HAP-1 (cell line): Measurements from ENCODE around the gene POLN.
A peak's percentile ranks its signal among the peaks of the same experiment; 100 is the strongest.

Experiments used
- DNase-seq, 2 experiments: peaks; one replicate each; pipeline ENCODE4 v3.0.0-alpha.2; 2016 to 2020; ENCODE audit warnings: low spot score in 2 of 2
- H3K27me3 ChIP-seq: fragments of 250-450 bp; sonication (Bioruptor Pico); 2 replicates; pipeline ENCODE4 v1.5.1; 2020; ENCODE audit warnings: low read depth, mild to moderate bottlenecking, moderate library complexity
- H3K36me3 ChIP-seq: fragments of 250-450 bp; sonication (Bioruptor Pico); replicated peaks from 2 replicates; pipeline ENCODE4 v1.5.1; 2020; ENCODE audit warnings: mild to moderate bottlenecking
- H3K4me1 ChIP-seq: fragments of 250-450 bp; sonication (Bioruptor Pico); 2 replicates; pipeline ENCODE4 v1.5.1; 2020; ENCODE audit warnings: mild to moderate bottlenecking
- H3K4me3 ChIP-seq: fragments of 250-450 bp; sonication (Bioruptor Pico); 2 replicates; pipeline ENCODE4 v1.5.1; 2020; ENCODE audit warnings: mild to moderate bottlenecking, moderate library complexity
- H3K9me3 ChIP-seq: fragments of 250-450 bp; sonication (Bioruptor Pico); 2 replicates; pipeline ENCODE4 v1.5.1; 2020; ENCODE audit warnings: mild to moderate bottlenecking, moderate library complexity
- in situ Hi-C: fragments of 300-500 bp; cut with MboI; formaldehyde crosslinking; loops from 3 replicates; pipeline ENCODE4 v1.14.3; 2020; ENCODE audit warnings: low sequenced_read_pairs, inconsistent platforms, mixed read lengths

The POLN gene

DNA sequence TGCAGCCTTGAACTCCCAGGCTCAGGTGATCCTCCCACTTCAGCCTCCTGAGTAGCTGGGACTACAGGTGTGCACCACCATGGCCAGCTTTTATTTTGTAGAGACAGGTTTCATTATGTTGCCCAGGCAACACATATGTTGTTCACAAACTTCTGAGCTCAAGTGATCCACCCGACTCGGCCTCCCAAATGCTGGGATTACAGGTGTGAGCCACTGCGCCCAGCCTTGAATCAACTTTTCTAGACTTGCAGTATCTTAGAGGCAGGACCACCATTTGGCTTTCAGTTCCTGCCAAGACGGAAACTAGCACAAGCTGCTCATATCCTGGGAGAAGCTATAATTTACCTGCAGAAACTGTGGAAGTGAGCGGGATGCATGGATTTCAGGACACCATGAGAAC is 162.9 kb downstream of the POLN start:
- Histone ChIP-seq H3K4me1 (no peaks in the 10 kb centered on the region), H3K4me3 (no peak overlapping the region), H3K9me3 (no peaks in the 10 kb centered on the region), H3K36me3 (no peaks in the 10 kb centered on the region), H3K27me3 (no peaks in the 10 kb centered on the region)
- in situ Hi-C loops, result no loop called here
- peak in 1 of 2 experiments; percentile 3 for DNase-seq

DNA sequence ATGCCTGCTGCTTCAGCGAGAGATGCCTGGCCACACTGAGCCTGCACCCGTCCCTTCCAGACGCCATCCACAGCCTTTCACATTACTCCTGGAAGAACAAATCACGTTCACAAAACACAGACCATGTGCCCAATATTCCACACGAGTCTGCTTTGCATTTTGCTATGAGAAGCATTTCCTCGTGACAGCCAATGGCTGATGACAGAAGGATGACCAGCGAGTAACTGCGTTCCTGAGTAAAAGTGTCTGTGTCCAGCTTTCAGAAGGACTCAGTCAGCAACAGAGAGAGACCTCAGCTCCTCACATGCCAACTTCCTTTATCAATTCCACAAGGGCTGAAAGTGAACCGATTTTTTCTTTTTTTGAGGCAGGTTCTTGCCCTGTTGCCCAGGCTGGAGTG is 163.3 kb downstream of the POLN start:
- in situ Hi-C loops, result no loop called here
- Histone ChIP-seq H3K36me3 (no peaks in the 10 kb centered on the region), H3K4me1 (no peaks in the 10 kb centered on the region)

DNA sequence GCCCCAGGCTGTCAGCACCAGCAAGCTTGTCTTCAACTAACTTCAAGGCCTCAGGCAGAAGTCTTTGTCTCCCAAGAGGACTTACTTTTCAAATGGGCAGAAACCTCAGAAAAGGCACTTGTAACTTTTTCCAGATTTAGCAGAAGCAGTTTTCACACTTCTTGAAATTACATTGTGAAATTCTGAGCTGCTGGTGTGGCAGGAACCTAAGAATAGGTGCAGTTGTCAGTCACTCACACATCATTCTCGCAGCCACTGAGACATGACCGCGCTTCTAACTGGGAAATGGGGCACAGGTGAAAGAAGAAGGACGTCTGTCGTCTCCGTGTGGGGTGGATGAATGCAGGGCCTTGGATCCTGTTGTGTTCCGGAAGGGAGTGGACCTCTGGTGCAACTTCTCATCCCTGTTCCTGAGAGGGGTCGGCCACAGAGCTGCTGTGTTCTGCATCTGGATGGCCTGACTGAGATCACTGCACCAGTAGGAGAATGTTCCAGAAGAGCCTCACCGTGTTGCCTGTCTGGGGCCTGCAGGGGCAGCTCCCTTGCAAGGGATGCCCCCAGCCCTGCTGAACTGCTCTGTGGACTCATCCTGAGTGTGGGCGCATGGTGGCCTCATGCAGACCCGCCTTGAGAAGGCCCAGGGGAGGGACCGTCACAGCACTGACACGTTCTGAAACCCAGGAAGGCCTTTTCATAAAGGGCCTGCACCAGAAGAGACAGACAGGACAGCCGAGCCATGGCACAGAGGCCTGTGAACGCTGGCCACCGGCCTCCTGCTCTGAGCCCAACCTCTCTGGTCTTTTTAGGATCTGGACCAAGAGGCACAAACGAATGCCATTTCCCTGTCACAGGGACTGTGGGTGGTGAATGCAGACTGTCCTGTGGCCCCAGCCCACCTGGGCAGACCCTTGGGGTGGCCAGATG is 164.1 kb downstream of the POLN start:
- H3K9me3 ChIP-seq, result no peaks in the 10 kb centered on the region
- no peaks in the 10 kb centered on the region for H3K36me3 ChIP-seq
- in situ Hi-C loops, result no loop called here
- no peaks in the 10 kb centered on the region for H3K27me3 ChIP-seq
- DNase-seq, result peak in 1 of 2 experiments; percentile 5
- H3K4me3 ChIP-seq, result no peak overlapping the region
- H3K4me1 ChIP-seq, result no peaks in the 10 kb centered on the region

More for the DNA sequence above, 163.3 kb downstream of the POLN start:
- Histone ChIP-seq H3K27me3 (no peaks in the 10 kb centered on the region), H3K4me3 (no peak overlapping the region), H3K9me3 (no peaks in the 10 kb centered on the region)
- DNase-seq, result no peak

DNA sequence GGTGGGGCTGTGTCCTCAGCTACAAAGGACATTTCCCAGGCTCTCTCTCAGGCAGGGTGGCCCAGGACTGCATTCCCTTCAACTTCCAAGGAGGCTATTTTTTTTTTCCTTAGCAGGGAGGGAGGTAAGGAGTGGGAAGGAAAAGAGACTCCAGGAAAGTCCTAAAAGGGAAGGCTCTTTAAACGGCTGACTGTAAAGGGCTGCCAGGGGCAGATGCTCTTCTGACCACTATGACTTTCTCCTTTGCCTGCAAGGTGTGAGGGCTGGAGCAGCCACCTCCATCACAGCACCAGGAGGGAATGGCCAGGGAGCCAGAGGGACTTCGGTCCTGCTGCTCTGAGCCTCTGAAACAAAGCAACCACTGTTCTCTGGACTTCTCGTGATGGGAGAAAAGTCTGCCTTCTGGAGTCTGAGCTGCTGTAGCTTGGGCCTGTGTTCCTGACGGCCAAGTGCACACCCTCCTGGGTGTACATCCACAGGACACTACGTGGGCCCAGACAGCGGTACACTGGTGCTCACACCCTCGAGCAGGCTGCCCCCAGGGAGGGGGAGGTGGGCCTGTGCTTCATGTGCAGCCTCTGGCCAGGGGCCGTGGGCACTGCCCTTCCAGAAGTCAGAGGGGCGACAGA is 164.9 kb downstream of the POLN start:
- in situ Hi-C loops, result no loop called here
- Histone ChIP-seq H3K27me3 (no peaks in the 10 kb centered on the region), H3K36me3 (no peaks in the 10 kb centered on the region), H3K4me3 (no peak overlapping the region), H3K9me3 (no peaks in the 10 kb centered on the region), H3K4me1 (peaks cover 5% of the 10 kb centered on the region)
- no peak for DNase-seq

DNA sequence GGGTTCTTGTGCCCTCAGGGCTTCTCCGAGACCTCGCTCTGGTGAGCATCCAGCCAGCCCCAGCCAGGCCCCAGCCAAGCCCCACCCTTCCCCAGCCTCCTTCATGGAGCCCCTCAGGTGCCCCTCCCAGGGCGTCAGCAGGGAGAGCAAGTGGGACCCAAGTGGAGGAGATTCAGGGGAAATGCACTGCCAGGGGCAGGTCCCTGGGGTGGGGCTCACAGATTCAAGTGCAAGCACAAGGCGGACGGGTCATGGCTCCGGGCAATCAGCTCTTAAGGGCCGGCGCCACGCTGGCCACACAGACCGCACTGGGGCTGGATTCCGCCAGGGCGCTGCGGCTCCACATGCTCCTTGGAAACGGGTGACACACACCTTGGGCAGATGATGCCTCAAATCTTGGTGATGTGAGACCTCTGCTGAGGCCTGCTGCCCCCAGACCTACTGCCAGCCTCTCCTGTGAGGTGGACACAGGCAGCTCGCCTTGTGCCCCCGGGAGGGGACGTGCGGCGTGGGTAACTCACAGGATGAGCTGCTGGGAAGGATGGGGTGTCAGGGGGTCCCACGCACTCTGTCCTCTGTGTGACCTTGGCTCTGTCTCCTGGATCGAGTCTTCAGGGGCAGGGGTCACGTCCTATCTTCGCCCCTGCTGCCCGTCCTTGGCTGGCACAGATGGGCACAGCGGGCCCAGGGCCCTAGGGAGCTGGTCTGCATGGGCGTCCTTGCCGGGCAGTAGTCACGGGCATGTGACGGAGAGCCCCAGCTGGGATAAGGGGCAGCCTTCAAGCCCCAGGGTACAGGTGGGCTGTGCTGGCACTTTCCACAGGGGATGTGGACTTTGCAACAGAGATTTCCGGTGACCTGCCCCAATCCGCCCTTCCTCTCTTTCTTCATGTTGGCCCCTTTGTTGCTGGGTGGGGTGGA is 165.7 kb downstream of the POLN start:
- Histone ChIP-seq H3K4me3 (no peak overlapping the region), H3K4me1 (peaks cover 13% of the 10 kb centered on the region), H3K36me3 (no peaks in the 10 kb centered on the region), H3K9me3 (no peaks in the 10 kb centered on the region), H3K27me3 (no peaks in the 10 kb centered on the region)
- in situ Hi-C loops, result no loop called here
- no peak for DNase-seq

DNA sequence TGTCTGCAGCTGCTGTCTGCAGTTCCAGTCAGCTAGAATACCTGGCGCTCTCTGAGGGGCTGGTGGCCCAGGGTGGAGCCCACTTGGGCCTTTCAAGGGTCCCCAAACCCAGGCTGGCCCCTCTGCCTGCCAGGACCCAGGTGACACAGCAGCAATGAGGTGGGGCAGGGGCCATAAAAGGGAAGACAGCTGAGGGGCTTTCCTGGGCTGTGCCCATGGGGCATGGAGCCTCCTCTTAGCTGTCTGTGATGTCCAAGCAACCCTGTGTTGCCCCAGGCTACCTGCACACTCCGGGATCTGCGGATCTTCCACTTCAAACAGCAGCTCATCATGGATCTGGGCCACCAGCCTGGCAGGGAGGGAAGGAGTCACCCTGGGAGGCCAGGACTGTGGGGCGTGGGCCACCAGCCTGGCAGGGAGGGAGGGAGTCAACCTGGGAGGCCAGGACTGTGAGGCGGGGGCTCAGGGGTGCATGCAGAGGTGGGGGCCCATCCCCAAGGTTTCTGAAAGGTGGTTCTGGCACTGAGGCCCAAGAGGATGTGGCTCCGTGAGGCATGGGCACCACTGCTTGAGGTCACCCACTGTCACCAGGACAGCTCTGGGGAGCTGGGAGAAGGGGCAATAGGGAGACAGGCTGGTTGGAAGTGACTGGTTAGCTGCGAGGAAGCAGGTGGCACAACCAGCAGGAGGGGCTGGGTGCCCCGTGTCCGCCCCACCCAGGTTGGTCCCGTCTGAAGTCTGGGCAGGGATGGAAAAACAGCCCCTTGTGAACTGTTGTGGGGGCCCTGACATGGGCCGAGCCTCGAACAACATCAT is 166.5 kb downstream of the POLN start:
- Histone ChIP-seq H3K36me3 (no peaks in the 10 kb centered on the region), H3K4me3 (no peak overlapping the region), H3K9me3 (no peaks in the 10 kb centered on the region), H3K4me1 (peaks cover 13% of the 10 kb centered on the region), H3K27me3 (no peaks in the 10 kb centered on the region)
- in situ Hi-C loops, result no loop called here
- no peak for DNase-seq

DNA sequence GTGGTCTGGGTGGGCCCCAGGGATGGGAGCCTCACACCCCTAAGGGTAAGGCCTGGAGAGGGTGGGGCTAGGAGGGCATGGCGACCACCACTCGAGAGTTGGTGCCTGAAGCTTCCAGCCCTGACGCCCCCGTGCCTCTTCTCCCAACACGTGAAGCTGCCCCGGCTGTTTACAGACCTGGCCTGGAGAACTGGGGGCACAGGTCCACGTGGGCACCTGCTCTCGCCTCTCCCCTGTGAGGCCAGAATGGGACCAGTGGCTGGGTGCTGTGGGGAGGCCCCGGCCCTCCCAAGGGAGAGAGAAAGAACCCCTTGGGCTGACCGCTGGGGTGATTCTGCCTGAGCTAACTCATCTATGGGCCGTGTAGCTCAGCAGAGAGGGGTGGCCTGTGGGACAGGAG is 167.3 kb downstream of the POLN start:
- no peaks in the 10 kb centered on the region for H3K27me3 ChIP-seq
- H3K36me3 ChIP-seq, result no peaks in the 10 kb centered on the region
- DNase-seq, result no peak
- peaks cover 13% of the 10 kb centered on the region for H3K4me1 ChIP-seq
- no peaks in the 10 kb centered on the region for H3K9me3 ChIP-seq
- no peak overlapping the region for H3K4me3 ChIP-seq
- in situ Hi-C loops, result no loop called here

DNA sequence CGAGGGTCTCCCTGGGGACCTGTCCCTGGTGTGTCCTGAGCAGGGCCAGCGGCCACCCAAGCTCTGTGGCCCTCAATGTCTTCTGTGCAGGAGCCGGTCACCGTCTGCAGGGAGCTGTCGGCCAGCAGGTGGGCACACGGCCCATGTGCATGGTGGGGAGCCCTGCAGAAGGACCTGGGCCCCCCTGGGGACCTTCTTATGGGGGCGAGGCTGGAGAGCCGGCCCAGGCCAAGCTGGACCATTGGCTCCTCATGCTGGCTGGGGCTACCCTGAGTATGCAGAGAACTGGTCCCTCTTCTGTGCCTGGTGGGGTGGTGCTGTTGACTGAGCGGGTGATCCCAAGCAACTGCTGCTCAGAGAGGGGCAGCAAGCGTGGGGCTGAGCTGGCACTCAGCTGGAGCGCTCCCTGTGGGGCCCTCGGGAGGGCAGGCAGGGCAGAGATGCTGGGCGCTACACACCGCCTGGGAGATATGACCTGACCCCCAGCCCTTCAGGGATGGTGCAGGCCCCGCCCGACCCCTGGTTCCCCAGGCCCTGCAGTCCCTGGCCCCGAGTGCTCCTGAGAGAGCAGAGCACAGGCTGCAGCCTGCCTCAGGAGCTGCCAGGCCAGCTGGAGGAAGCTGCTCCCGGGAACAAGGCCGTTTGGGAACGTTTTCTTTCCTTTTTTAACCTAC is 168.0 kb downstream of the POLN start:
- Histone ChIP-seq H3K4me3 (no peak overlapping the region), H3K9me3 (no peaks in the 10 kb centered on the region), H3K36me3 (no peaks in the 10 kb centered on the region), H3K27me3 (no peaks in the 10 kb centered on the region), H3K4me1 (peaks cover 13% of the 10 kb centered on the region)
- DNase-seq, result no peak
- in situ Hi-C loops, result no loop called here

DNA sequence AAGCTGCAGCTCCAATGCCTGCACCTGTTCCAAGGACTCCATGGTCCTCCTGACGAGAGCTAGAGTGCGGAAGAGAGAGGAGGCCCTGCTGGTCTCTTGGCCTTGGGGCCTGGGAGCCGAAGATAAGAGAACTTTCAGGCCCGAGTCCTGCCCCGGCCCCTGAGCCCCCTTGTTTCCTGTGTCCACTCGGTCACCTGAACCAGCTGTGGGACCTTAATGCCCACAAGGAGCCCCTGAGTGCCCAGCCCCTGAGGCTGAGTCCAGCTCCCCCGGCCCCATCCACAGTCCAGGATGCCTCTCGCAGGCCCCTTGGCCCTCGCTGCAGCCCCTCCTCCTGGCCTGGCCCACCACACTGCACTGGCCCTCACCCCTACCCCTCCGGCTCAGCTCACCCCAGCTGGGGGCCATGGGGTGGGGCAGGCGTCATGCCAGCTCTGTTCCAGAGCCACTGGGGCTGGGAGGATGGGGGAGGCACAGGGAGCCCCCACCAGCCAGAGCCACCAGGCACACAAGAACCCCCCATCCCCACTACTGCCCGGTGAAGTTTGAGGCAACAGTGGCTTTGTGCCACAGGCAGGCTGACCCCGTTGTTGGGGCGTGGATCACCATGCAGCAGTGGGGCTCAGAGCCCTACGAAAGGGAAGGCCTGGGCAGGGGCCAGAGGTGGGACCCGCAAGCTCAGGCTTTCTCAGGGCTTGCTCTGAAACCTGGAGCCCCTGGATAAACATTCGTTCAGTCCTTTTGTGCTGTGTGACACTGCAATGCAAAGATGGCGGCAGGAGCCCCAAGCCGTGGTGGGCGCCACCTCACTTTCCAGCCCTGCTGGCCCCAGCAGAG is 168.7 kb downstream of the POLN start:
- in situ Hi-C loops, result no loop called here
- DNase-seq, result no peak
- H3K4me1 ChIP-seq, result peaks cover 13% of the 10 kb centered on the region
- no peaks in the 10 kb centered on the region for H3K27me3 ChIP-seq
- H3K36me3 ChIP-seq, result no peaks in the 10 kb centered on the region
- H3K9me3 ChIP-seq, result no peaks in the 10 kb centered on the region
- H3K4me3 ChIP-seq, result no peak overlapping the region

DNA sequence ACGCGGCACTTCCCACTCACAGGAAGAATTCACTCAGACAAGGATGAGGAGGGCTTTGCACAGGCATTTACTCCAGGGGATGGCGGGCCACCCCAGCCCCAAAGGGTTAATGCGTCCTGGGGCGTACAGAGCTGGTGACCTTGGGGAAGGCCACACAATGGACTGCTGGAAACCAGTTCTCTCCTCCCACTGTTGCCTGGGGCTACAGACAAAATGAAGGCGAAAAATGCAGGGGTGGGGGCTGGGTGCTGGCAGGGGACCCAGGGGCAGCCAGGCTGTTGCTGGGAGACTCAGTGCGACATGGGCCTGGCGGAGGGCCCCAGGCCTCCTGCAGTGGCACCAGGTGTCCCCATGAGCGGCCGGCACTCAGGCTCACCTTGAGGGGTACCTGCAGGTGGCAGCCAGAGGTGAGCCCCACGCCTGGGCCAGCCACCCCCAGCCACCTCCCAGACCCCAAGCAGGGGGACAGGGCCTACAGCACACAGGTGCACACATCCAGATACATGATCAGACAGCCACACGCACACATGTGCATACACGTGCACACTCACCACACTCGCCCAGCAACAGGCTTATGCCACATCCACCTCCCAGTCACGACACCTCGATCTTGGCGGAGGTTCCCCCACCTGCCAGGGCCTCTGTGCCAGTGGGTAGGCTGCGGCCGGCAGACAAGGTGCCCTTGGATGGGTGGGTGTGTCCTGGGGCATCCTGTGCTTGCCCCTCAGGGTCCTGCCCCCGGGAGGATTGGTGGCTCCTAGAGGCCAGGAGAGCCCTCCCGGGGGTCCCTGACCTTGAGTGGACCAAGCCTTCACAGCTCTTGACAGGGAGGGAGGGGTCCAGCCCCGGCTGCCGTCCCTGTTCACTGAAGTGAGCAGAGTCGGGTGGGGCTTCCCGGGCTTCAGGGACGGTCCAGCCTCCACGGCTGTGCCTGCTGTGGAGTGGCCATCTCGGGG is 169.7 kb downstream of the POLN start:
- Histone ChIP-seq H3K4me3 (no peak overlapping the region), H3K27me3 (no peaks in the 10 kb centered on the region), H3K9me3 (no peaks in the 10 kb centered on the region), H3K36me3 (no peaks in the 10 kb centered on the region), H3K4me1 (peaks cover 13% of the 10 kb centered on the region)
- in situ Hi-C loops, result no loop called here
- DNase-seq, result peak; percentile 62 to 82

DNA sequence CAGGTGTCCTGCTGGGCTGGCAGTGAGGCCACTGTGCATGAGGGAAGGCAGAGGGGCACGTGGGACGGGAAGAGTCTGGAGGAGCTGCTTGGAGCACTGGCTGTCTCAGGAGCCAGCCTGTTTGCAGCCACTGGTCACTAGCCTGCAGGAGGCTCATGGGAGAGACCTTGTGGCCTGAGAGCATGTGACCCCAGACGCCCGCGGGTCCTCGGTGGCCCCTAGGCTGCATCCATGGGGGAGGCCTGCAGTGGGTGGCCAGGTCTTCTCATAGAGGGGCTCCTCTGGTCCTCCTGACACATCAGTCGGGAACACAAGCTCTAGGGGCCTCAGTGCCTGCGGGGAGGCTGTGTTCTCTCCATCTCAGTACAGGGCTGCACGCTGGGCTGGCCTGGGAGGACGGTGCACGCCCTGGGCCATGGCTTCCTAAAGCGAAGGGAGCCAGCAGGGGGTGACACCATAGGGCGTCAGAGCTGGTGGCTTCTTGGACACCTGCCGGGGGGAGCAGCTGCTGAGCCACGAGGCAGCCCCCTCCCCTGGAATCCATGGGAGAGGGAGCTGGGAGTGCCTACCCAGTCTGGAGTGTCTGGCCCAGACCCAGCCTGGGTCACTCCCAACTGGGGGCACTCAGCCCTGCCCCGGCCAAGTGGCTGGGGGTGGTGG is 170.5 kb downstream of the POLN start:
- H3K27me3 ChIP-seq, result no peaks in the 10 kb centered on the region
- peaks cover 13% of the 10 kb centered on the region for H3K4me1 ChIP-seq
- in situ Hi-C loops, result no loop called here
- H3K4me3 ChIP-seq, result no peak overlapping the region
- H3K36me3 ChIP-seq, result no peaks in the 10 kb centered on the region
- DNase-seq, result no peak
- H3K9me3 ChIP-seq, result no peaks in the 10 kb centered on the region
